Activated CD4-positive, alpha-beta T cell treated with anti-CD3 and anti-CD28 coated beads, Interleukin-2, Interleukin-6, amounts not matched to agents 100 ng/mL and 50 ng/mL, durations not matched to agents 16 hours and 8 hours (primary cell): ENCODE results near the gene RERE.
A peak's percentile ranks its signal among the peaks of the same experiment; 100 is the strongest.

Source experiments
- DNase-seq: peaks from one replicate; pipeline ENCODE4 v3.0.0-alpha.2; 2020

Gene RERE

DNA sequence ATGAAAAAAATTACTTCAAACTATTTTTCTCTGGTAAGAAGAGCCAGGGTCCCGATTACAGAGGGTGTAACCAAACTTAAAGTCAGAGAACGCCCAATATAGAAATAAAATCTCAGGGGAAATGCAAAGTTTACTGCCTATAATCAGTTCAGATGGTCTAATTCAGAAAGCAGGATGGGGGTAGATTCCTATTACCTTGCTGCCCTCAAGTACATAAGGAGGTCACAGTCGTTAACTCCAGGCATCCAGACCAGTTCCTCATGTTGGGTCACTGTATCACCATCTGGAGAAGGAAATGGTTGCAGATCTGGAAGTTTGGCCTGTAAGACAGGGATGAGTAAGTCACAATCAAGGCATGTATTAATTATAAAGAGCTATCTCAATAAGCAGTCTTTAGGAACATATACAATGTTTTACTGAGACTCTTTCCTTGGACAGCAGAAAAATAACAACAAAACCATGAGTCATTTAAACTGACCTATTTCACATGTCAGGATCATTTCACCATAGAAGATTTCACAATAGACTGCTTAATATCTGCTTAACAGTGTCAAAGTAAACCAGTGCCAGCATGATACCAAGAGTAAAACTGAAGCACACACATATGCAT is 320.1 kb downstream of the RERE start:
- no peak for DNase-seq

DNA sequence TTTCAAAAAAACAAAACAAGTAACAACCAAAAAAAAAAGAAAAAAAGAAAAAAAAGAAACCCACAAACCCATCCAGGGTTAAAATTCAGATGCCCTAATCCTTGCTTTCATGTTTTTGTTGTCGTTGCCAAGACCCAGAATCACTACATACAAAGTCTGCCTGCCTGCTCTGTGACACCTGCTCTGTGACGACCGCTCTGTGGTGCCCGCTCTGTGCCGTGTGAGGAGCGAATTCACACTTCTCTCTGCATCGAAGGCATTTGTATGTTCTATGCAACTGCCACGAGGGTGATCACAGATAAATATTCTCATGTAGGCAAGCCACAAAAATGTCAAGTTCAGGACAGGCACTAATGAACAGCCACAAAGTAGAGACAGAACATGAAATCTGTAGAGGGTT is 321.0 kb downstream of the RERE start:
- DNase-seq: no peak

DNA sequence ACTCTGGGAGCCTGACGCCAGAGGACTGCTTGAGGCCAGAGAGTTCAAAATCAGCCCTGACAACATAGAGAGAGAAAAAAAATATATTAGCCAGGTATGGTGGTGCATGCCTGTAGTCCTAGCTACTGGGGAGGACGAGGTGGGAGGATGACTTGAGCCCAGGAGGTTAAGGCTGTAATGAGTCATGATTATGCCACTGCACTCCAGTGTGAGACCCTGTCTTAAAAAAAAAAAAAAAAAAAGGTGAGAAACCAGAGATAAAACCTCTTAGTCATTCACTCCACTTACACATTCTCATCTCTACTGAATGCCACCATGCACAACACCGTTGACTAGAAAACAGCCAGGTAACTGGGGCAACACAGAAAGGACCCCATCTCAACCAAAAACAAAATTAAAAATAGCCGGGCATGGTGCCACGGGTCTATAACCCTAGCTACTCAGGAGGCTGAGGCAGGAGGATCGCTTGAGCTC is 321.5 kb downstream of the RERE start:
- peak; percentile 70 for DNase-seq

DNA sequence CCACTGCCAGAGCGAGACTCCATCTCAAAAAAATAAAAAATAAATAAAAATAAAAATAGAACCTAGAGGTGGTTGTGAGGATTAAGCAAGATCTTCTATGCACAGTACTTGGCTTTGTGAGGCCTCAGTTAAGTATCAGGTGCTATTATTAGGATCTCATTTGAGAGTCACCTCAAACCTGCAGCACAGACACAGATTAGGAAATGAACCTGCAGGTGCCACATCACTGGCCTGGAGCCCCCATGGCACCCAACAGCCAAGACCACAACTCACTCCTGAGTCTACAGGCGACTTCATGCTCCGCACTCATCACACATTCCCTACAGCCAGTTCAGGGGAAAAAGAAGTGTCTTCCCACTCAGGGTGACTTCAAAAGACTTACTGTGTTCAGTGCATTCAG is 322.8 kb downstream of the RERE start:
- DNase-seq: no peak

DNA sequence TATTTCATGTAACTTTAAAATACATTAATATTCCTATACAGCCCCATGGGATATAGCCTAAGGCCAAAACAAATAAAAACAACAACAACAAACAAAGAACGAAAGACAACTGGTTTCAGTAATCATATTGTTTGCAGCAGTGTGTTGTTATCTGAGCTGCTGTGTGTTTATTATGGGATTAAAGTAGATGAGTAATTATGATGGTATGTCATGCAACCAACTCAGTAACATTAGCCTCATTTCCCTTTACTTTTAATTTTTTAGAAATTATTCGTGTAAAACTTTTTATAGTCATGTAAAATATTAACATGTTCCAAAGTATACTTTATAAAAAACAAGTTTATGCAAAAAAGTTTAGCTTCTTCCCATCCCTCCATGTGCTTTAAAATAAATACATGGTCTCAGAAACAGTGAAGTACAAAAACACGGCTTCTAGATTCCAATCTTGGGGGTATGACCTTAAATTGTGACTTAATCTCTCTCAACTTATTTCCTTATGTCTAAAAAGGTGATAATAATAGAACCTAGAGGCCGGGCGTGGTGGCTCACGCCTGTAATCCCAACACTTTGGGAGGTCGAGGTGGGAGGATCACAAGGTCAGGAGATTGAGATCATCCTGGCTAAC is 323.4 kb downstream of the RERE start:
- no peak for DNase-seq

GRCh38 chr1:8487249-8487648 is 330.2 kb downstream of the RERE start:
- DNase-seq: no peak

GRCh38 chr1:8486047-8486446 is 331.4 kb downstream of the RERE start:
- no peak for DNase-seq

DNA sequence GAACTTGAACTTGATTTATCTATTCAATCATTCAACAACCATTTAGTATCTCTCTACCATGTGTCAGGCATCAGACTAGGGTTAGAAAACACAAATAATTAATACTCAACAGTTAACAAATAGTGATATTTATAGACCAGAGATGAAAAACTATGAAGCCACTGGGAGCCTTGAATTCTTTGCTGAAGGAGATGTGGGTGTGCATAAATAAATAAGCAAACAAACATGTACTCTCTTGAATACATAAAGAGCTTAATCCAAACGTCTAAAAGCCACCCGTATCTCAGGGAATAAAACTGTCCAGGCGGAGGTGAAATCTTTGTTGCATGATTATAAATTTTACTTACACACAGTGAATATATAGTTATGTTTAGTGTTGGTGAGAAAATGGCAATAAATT is 333.9 kb downstream of the RERE start:
- no peak for DNase-seq

- DNase-seq: no peak
Observed at GRCh38 chr1:8482979-8483381, 334.5 kb downstream of the RERE start.

DNA sequence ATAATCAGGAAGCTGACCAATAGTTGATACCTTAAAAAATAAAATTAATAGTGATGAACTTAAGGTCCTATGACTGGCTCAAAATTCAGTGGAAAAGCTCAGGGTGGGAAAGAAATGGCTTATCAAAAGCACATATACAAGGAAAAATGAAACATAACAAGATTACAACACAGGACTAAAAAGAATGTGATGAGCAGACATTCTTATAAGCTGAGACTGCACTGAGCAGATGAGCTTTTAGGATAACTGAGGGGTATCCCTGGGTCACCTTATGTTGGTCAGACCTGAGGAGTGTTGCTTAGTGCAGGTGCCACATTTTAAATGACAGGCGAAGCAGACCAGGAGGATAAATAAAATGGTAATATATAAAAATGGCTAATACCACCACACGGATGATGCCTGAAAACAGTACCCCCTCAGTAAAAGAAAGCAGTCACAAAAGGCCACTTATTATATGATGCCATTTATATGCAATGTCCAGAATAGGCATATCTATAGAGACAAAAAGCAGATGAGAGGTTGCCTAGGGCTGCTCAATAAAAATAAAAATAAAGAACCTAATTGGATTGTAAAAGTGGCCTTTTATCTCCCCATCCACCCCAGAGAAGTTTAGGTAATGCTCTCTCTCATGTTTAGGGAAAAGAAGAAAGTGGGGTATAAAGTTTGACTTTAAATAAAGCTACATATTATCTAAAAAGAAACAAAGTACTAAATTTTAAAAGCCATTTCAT is 335.6 kb downstream of the RERE start:
- no peak for DNase-seq

GRCh38 chr1:8478566-8478965 is 338.9 kb downstream of the RERE start:
- DNase-seq: no peak

DNA sequence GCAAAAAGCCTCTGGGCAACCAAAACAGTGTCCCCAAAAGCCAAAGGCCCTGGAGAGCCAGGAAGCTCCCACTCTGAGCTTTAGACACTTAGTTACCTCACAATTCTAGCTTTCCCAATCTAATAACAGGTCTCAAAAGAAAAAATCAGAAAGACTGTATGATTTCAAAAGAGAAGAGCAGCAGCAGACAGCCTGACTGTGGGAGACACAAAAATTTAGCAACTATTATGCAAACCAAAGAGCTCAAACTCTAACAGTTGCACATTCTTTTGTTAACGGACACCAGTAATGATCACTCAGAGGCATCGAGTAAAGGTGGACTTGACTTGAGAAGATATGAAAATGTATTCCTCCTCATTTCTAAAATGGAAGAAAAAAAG is 339.5 kb downstream of the RERE start:
- DNase-seq: no peak

DNA sequence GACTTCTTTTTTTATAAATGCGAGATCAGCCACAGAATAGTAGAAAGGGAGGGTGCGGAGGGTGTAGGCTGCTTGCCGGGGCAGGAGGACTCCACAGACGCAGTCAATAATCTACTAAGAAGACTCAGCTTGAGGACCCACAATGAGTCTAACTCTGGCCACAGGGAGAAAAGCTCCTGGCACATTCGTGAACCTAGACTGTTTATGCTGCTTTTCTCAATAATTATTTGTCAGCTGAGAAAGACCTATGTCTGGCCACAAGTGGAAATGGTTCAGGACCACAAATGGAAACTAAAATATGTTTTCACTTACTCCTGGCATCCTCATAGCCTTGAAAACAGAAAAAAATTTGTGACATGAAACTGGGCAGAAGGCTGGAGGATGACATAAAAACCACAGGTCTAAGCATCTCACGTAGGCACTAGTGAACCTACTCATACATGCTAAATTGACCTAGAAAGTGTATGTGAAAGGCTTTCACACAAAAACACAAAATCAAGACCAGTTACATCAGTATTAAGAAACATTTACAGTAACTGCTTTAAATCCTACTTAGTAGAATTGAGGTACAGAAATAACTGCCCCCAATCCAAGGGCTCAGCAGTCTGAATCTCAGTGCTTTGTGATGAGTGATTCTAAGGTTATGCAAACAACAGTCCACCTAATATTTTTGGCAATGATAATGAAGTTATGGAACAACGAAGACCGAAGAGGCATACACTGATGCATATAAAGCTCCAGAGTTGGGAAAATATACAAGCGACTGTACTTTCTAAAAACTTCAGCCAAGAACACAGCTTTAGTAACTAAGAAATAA is 340.1 kb downstream of the RERE start:
- DNase-seq: peak; percentile 68

DNA sequence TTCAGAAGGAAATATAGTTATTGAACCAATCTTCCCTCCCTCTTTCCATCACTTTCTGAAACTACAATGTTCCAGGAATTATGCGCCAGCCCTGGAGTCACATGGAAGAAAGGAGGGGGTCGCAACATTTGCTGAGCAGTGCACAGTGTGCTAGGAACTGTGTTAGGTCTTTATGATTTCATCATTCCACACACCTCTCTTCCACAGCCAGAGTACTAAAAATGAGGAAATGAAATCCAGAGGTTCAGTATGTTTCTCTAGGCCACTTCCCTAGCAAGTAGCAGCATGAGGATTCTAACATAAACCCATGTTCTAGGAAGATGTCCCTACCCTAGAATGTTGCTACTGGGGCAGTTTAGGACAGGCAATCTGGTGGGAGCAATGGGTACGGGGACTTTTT is 341.4 kb downstream of the RERE start:
- no peak for DNase-seq

GRCh38 chr1:8474369-8474768 is 343.1 kb downstream of the RERE start:
- no peak for DNase-seq

- DNase-seq: no peak
Observed at GRCh38 chr1:8473891-8474300, 343.5 kb downstream of the RERE start.

- peak; percentile 42 for DNase-seq
Observed at GRCh38 chr1:8473121-8473875, 344.1 kb downstream of the RERE start.

DNA sequence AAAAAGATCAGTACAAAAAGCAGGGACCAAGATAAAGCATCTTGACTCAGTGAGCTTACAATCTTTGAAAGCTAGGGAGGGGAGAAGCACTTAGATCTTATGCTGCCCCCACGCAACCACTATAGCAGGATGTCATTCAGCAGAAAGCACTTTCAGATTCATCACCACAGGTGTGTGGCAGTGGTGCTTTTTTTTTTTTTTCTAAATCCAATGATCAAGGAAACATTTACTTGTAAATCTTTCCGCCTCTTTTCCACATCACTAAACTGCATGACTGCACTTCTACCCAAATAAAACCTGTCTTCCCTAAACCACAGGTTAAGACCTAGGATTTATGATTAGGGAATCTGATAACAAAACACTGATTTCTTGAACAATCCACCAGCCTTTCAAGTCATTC is 344.8 kb downstream of the RERE start:
- peak; percentile 58 for DNase-seq

GRCh38 chr1:8471451-8471850 is 346.0 kb downstream of the RERE start:
- no peak for DNase-seq

DNA sequence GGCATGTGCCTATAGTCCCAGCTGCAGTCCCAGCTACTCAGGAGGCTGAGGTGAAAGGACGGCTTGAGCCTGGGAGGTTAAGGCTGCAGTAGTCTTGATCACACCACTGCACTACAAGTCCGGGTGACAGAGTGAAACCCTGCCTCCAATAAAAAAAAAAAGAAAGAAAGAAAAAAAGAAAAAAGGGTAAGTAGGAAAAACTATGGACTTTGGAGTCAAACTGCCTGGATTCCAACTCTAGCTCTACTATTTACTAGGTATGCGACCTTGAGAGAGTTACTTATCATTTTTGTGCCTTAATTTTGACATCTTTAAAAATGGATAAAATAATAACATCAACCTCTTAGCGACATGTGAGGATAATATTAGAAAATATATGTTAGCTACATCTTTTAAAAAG is 348.7 kb downstream of the RERE start:
- no peak for DNase-seq

GRCh38 chr1:8467308-8467707 is 350.1 kb downstream of the RERE start:
- DNase-seq: no peak

DNA sequence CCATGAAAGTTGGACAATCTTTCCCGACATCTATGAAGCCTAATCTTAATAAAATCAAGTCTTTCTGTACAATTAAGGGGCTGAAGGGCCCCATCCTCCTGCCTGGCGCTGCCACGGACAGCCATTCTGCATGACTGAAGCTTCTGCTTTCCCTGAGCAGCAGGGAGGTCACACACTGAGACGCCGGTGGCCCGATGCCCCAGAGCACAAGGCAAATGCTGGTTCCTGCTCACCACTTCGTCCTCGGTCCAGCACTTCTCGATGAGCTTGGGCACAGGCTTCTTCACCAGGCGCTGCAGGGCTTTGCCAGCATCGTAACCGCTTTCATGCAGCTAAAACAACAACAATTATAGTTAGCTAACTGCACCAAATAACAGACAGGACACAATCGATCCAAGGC is 351.7 kb downstream of the RERE start:
- DNase-seq: no peak

GRCh38 chr1:8465013-8465412 is 352.4 kb downstream of the RERE start:
- DNase-seq: no peak
